Right ventricle myocardium inferior (tissue), 1 donor: ENCODE data around the gene ZNF532. TPM values are rescaled to one million over a fixed set of nuclear protein-coding genes. Genes with fewer than 3 reads are reported as not detected.
A peak's percentile ranks its signal among the peaks of the same experiment; 100 is the strongest.
"Not testable (repeated sequence)": the region's sequence is repeated elsewhere in the genome, so short reads cannot be mapped to it uniquely, and the experiment has no call there.

Experiments used
- ATAC-seq: fragments of 200-7000 bp; cut with Tn5 transposase; one replicate; pipeline ENCODE4 v1.9.1; 2020; ENCODE audit warnings: mild to moderate bottlenecking, moderate library complexity
- DNase-seq: peaks from one replicate; pipeline ENCODE4 v3.0.0; 2021; ENCODE audit errors: missing footprints
- intact Hi-C: fragments of 100-400 bp; cut with DNase I; formaldehyde crosslinking; loops from one replicate; pipeline ENCODE4 v1.11.0; 2022
- long read RNA-seq: library from polyadenylated mRNA; unstranded; transcript quantifications from one replicate; pipeline ENCODE4 v2.0.0, GENCODE V29; 2021
- total RNA-seq: library from RNA; stranded (reverse); fragmentation: NEBNext Ultra II Directional; extraction: Animal tissue kit (Norgen Biotek cat#: 25700); gene quantifications from one replicate; pipeline ENCODE4 v1.2.1, GENCODE V29; 2021
- donor health status: DM: no; HTN: yes; CAD: no; lungs with severe emphysema.

The ZNF532 gene, protein sequence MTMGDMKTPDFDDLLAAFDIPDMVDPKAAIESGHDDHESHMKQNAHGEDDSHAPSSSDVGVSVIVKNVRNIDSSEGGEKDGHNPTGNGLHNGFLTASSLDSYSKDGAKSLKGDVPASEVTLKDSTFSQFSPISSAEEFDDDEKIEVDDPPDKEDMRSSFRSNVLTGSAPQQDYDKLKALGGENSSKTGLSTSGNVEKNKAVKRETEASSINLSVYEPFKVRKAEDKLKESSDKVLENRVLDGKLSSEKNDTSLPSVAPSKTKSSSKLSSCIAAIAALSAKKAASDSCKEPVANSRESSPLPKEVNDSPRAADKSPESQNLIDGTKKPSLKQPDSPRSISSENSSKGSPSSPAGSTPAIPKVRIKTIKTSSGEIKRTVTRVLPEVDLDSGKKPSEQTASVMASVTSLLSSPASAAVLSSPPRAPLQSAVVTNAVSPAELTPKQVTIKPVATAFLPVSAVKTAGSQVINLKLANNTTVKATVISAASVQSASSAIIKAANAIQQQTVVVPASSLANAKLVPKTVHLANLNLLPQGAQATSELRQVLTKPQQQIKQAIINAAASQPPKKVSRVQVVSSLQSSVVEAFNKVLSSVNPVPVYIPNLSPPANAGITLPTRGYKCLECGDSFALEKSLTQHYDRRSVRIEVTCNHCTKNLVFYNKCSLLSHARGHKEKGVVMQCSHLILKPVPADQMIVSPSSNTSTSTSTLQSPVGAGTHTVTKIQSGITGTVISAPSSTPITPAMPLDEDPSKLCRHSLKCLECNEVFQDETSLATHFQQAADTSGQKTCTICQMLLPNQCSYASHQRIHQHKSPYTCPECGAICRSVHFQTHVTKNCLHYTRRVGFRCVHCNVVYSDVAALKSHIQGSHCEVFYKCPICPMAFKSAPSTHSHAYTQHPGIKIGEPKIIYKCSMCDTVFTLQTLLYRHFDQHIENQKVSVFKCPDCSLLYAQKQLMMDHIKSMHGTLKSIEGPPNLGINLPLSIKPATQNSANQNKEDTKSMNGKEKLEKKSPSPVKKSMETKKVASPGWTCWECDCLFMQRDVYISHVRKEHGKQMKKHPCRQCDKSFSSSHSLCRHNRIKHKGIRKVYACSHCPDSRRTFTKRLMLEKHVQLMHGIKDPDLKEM (N-terminal part only)
- total RNA-seq, result 64.1 TPM
- long read RNA-seq, full-length matches to known transcripts, result 1 of 13 reads
- long read RNA-seq, partial matches to known transcripts, result 3 of 13 reads
- long read RNA-seq, other reads (novel, unspliced or antisense), result 9 of 13 reads

DNA sequence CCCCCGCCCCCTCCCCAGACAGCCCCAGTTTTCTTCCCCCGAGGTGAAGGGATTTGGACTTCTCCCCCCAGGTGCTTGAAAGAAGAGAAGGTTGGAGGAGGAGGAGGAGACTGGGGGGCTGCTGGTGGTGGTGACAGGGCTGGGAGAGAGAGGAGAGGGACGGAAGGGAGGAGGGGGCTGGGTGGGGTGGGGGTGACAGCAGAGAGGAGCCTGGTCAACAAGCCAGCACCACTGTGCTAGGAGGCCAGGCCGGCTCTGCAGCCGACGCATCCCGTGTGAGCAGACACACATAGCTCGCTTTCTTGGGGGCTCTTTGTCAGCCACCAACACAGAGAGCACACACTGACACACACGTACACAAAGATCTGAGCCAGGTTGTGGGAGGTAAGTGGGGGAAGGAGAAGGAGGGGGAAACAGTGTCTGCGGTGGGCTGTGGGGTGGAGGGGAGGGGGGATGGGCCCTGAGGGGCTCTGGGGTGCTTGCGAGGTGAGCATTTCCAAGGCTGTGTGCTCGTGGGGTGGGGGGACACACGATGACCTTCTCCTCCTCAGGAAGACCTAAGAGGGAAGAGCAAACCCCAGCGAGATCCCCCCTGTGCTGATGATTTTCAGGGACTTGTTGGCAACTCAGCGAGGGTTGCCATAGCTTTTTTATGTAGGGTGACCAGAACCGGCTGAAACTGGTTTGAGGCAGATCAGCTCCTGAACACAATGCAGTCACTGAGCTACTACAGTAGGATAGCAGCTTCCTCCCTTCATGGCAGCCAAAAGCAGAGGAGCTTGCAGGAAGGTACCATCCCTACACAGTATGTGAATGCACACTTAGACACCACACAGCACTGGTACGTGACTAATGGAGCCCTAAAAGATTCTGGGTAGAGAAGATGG is at the start of gene ZNF532:
TSS of gene ZNF532 (plus strand) at position 732 of the 887 bp plus-strand sequence. CDS start 53,411 bp downstream, outside the sequence.
- no peak for DNase-seq
- intact Hi-C loops, result loop anchor here (5.0 kb wide), 5 partner anchors 48 to 203 kb away; no protein-coding TSS in a partner anchor

DNA sequence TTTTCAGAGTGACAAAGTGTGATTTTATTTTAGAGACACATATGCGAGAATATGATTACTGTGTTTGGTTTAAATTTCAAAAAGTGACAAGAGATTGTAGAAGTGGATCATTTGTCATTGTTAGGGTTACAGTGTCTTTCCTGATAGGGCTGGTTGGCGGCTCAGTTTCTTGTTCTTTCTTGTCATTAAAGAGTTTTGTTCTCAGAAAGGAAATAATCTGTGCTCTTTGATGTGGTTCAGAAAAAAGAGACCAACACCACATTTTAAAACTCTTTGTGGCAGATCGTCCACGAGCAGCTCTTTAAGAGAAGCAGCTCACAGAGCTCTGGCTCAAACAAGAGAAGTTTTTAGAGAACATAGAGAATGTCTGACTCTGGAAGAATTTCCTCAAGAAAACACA is 45.6 kb upstream of the ZNF532 start:
- intact Hi-C loops, result no loop called here
- DNase-seq, result no peak
- no peak for ATAC-seq

More for the DNA sequence above, at the start of gene ZNF532:
- ATAC-seq, result peak; percentile 44

DNA sequence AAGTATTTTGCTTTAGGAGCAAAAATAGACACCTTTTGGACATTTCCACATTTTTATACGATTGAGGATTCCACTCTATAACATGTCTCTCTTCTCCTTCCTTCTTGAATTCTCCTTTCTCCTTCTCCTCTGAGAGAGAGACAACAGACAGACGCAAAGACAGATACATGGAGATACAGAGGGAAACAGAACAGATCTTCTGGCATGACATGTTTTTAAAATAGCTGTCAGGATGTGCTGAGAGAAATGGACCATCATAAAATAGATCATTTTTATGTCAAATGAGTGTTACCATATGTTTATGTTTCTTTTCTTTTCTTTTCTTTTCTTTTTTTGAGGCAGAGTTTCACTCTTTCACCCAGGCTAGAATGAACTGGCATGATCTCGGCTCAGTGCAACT is 44.4 kb upstream of the ZNF532 start:
- ATAC-seq (no peak), DNase-seq (no peak)
- intact Hi-C loops, result no loop called here

DNA sequence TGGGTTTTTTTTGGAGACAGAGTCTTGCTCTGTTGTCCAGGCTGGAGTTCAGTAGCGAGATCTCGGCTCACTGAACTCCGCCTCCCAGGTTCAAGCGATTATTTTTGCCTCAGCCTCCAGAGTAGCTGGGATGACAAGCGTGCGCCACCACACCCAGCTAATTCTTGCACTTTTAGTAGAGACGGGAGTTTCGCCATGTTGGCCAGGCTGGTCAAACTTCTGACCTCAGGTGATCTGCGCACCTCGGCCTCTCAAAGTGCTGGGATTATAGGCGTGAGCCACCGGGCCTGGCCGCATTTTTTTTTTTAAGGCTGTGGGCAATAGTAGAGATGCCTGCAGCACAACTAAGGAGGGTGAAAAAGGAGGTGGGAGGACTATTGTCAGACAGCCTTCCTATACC is 41.7 kb upstream of the ZNF532 start:
- intact Hi-C loops, result no loop called here
- DNase-seq (no peak), ATAC-seq (no peak)

DNA sequence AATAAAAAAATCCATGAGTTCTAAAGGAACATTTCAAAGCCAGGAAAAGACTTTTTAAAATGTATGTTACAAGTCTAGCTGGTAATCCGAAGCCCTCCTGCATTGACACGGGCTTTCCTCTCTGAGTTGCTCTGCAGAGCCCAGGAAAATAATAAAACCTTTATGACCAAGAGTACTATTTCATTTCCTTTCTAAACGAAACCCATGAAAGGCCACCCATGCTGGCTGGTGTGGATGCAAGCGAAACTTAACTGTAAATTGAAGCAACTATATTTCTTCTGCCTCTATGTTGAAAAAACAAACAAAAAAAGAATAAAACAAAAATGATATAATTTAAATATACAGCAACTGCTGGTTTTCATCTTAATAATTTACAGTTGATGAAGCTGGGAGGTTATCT is 41.3 kb upstream of the ZNF532 start:
- DNase-seq (no peak), ATAC-seq (no peak)
- intact Hi-C loops, result no loop called here

DNA sequence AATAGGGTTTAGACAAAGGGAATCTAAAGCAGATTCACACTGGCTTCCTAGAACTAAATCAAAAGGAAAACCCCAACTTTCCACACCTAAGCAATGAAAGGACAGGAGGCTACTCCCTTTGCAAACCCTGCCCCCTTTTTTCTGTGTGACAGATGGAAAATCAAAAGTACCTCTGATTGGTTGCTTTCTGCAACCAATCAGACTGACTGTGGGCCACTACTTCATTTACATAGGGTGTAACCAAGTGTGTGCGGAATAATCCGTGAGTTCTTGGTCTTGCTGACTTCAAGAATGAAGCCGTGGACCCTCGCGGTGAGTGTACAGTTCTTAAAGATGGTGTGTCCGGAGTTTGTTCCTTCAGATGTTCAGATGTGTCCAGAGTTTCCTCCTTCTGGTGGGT is 37.8 kb upstream of the ZNF532 start:
- ATAC-seq, DNase-seq, intact Hi-C loops: not testable (repeated sequence)

DNA sequence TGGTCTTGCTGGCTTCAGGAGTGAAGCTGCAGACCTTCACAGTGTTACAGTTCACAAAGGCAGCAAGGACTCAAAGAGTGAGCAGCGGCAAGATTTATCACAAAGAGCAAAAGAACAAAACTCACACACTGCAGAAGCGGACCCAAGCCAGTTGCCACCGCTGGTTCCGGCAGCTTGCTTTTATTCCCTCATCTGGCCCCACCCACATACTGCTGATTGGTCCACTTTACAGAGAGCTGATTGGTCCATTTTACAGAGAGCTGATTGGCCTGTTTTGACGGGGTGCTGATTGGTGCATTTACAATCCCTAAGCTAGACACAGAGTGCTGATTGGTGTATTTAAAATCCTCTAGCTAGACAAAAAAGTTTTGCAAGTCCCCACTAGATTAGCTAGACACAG is 37.2 kb upstream of the ZNF532 start:
- ATAC-seq (no peak), DNase-seq (no peak)
- intact Hi-C loops, result no loop called here

DNA sequence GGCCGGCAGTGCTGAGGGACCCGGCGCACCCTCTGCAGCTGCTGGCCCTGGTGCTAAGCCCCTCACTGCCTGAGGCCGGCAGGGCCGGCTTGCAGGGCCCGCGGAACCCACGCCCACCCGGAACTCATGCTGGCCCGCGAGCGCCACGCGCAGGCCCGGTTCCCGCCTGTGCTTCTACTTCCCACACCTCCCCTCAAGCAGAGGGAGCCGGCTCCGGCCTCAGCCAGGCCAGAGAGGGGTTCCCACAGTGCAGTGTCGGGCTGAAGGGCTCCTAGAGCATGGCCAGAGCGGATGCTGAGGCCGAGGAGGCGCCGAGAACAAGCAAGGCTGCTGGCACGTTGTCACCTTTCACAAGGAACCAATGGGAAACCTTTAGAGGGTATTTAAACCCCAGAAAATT is 36.8 kb upstream of the ZNF532 start:
- no peak for ATAC-seq
- DNase-seq, result no peak
- intact Hi-C loops, result no loop called here

DNA sequence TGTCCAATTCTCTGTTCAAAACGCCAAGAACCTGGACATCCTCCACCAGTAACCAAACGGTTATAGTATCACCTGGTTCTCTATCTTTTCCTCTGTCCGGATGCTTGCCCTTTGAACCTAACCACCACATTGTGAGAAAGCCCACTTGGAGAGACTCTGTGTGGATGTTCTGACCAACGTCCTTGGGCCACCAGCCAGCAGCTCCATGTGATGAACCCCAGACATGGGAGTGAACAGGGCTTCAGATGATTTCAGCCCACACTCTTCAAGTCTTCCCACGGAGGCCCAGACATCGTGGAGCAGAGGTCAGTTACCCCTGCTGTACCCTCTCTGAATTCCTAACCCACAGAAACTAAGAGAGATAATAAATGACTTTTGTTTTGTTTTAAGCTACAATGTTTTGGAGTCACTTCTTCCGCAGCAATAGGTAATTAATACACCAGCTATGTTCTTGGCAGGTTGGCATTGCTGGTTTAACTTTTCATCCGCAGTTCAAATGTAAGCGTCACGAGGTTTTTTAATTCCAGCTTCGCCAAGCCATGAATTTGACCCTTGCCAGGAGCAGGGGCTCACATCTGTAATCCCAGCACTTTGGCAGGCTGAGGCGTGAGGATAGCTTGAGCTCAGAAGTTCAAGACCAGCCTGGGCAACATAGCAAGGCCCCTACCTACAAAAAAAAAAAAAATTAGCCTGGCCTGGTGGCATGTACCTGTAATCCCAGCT is 36.1 kb upstream of the ZNF532 start:
- intact Hi-C loops, result no loop called here
- no peak for ATAC-seq
- no peak for DNase-seq

DNA sequence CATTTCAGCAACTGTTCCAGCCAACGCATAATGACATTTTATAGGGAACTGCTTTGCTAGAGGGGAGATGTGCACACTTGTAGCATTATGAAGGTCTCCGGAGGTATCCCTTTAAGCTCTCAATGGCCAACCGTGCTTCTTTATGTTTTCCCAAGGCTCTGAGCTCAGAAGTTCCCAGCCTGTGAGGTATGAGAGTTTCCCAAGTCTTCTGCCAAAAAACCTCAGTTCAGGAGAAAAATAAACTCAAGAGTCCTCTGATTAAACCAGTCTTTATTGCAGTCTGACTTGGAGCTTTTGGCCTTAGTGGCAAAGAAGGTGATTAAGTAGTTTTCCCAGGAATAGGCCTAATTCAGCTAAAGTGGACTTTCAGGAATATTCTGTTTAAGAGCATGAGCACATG is 35.4 kb upstream of the ZNF532 start:
- DNase-seq (no peak), ATAC-seq (no peak)
- intact Hi-C loops, result no loop called here

DNA sequence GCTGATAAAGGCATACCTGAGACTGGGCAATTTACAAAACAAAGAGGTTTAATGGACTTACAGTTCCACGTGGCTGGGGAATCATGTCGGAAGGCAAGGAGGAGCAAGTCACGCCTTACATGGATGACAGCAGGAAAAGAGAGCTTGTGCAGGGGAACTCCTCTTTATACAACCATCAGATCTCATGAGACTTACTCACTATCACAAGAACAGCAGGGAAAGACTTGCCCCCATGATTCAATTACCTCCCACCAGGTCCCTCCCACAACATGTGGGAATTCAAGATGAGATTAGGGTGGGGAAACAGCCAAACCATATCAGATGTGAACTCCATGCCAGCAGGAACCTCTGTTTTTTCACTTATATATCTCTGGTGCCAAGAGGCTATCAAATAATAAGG is 34.8 kb upstream of the ZNF532 start:
- intact Hi-C loops, result not testable (repeated sequence)

DNA sequence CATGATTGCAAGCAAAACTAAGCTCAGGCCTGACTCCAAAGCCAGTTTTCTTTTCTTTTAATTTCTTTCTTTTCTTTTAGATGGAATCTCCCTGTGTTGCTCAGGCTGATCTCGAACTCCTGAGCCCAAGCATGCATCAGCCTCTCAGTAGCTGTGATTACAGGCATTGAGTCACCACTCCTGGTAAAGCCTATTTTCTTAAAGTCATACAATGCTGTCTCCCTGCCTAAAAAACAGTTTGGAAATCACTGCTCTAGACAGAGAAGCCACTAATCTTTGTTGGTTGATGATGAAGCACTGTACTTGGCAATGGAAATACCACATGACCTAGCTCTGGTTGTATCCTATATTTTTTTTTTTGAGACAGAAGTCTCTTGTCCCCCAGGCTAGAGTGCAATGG is 33.1 kb upstream of the ZNF532 start:
- ATAC-seq (no peak), DNase-seq (no peak)
- intact Hi-C loops, result no loop called here

More for the DNA sequence above, 34.8 kb upstream of the ZNF532 start:
- not testable (repeated sequence) for DNase-seq, ATAC-seq

DNA sequence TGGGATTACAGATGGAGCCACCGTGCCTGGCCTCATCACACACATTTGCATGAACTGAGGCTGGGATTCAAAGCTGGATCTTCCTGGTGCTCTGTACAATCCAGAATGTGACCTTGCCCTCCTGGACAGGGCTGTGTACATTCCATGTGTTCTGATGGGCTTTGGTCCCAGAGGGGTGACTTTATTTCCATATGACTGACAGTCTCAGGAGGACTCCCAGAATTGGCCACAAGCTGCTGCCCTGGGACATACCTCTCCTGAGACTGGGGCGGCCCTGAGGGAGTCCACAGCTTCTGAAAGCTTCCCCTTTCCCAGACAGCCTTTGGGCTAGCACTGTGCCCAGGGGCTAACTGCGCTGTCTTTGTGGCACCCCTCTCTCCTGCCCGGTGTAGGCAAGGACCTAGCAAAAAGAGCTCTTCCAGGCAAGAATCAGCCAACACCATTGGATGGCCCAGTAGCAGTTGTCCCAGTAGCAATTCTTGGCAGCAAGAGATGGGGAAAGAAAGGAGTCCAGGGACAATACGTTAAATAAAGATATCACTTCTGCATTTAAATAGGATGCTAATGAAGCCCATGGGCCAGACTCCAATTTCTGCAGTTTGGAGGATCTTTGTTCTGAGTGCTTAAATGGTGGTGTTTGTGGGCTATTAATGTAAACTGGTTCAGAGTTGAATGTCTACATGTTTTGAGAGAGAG is 26.4 kb upstream of the ZNF532 start:
- no peak for DNase-seq
- peak; percentile 37 for ATAC-seq
- intact Hi-C loops, result loop anchor here (5.0 kb wide), 1 partner anchor 41 kb away; no protein-coding TSS in a partner anchor

DNA sequence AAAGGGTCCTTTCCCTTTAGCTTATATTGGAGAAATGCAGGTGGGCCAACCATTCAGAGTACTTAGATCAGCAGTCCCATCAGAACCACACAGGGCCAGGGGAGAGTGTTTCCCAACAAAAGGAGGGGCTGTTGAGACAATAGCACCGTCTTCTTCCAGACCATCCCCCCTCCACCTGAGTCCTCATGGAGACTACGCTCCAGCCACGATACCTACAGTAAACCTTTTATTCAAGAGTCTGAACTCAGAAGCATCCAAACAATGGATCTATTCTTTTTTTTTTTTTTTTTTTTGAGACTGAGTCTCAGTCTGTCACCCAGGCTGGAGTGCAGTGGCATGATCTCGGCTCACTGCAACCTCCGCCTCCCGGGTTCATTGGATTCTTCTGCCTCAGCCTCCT is 25.7 kb upstream of the ZNF532 start:
- intact Hi-C loops, result loop anchor here (5.0 kb wide), 1 partner anchor 42 kb away; no protein-coding TSS in a partner anchor
- no peak for ATAC-seq

DNA sequence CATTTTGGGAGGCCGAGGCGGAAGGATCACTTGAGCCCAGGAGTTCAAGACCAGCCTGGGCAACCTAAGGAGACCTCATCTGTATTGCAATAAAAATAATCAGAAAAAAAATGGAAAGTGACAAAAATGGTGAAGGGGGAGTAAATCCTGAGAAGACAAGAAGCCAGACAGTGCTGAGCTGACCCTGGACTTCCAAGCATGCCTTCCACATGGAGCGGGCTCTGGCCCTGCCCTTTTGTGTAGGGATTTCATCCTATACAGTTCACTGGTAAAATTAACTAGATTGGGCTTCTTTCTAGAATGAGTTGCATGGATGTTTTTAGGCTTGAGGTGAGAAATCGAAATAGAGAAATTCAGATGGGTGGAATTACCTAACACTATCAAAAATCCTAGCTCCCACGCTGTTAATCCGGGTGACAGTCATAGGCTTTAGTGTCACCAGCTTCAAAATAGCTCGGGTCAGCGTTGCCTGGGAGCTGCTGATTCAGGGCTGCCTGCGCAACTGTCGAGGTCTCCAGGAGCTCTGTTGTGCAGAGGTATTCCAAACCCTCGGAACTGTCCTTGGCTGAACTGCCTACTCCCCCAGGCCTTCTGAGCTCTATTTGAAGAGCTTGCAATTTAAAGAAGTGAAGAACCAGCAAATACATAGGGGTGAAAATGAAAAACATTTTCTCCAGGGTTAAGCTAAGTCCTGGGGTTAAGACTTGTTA is 21.5 kb upstream of the ZNF532 start:
- intact Hi-C loops, result no loop called here
- ATAC-seq (peak; percentile 82), DNase-seq (no peak)

More for the DNA sequence above, 25.7 kb upstream of the ZNF532 start:
- DNase-seq, result no peak

DNA sequence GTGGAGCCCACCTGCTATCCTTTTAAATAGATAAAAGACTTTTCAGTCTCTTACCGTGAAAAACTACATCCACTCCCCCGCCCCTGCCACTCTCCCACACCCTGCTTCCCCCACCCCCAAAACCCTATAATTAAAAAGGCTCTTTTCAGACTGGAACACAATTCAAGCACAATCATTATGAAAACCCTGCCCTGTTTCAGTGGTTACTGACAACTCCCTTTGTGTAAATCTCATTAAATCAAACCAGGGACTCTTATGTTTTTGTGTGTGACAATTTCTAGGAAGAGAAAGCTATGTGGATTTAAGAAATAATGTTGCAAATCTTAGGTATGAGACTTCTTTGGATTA is 21.0 kb upstream of the ZNF532 start:
- DNase-seq, result no peak
- intact Hi-C loops, result no loop called here
- no peak for ATAC-seq
